ENCODE data around the gene LRRC28.

The LRRC28 gene

GRCh38 chr15:99416191-99417188, 165.2 kb downstream of the LRRC28 start:
- no peak for DNase-seq (ENCODE audit: low read depth)

- peak; percentile 61 for DNase-seq (ENCODE audit: low read depth)
Measured at GRCh38 chr15:99421172-99421656, 169.9 kb downstream of the LRRC28 start.

GRCh38 chr15:99421758-99422157, 170.5 kb downstream of the LRRC28 start:
- no peak for DNase-seq (ENCODE audit: low read depth)

GRCh38 chr15:99423186-99424130, 172.2 kb downstream of the LRRC28 start:
- DNase-seq (ENCODE audit: low read depth) = no peak

GRCh38 chr15:99424131-99424571, 172.9 kb downstream of the LRRC28 start:
- no peak for DNase-seq (ENCODE audit: low read depth)

GRCh38 chr15:99424978-99425656, 173.8 kb downstream of the LRRC28 start:
- peak; percentile 96 for DNase-seq (ENCODE audit: low read depth)

- DNase-seq (ENCODE audit: low read depth) = peak; percentile 15
Measured at GRCh38 chr15:99425657-99426301, 174.5 kb downstream of the LRRC28 start.

GRCh38 chr15:99426431-99427105, 175.3 kb downstream of the LRRC28 start:
- DNase-seq (ENCODE audit: low read depth) = peak; percentile 61

- no peak for DNase-seq (ENCODE audit: low read depth)
Measured at GRCh38 chr15:99427210-99427609, 175.9 kb downstream of the LRRC28 start.

- DNase-seq (ENCODE audit: low read depth) = no peak
Measured at GRCh38 chr15:99427668-99428361, 176.5 kb downstream of the LRRC28 start.

GRCh38 chr15:99429681-99430081, 178.4 kb downstream of the LRRC28 start:
- no peak for DNase-seq (ENCODE audit: low read depth)

GRCh38 chr15:99430881-99431401, 179.7 kb downstream of the LRRC28 start:
- DNase-seq (ENCODE audit: low read depth) = no peak

- no peak for DNase-seq (ENCODE audit: low read depth)
Measured at GRCh38 chr15:99431661-99432091, 180.4 kb downstream of the LRRC28 start.

GRCh38 chr15:99432271-99433025, 181.2 kb downstream of the LRRC28 start:
- no peak for DNase-seq (ENCODE audit: low read depth)

GRCh38 chr15:99433026-99433756, 181.9 kb downstream of the LRRC28 start:
- DNase-seq (ENCODE audit: low read depth) = no peak

GRCh38 chr15:99433757-99434450, 182.6 kb downstream of the LRRC28 start:
- no peak for DNase-seq (ENCODE audit: low read depth)

- DNase-seq (ENCODE audit: low read depth) = no peak
Measured at GRCh38 chr15:99434506-99435112, 183.3 kb downstream of the LRRC28 start.

Data from amniotic epithelial cell (primary cell).